Heart left ventricle (tissue), 16 donors: Measurements from ENCODE around the gene MNX1. TPM values are rescaled to one million over a fixed set of nuclear protein-coding genes. Genes with fewer than 3 reads are reported as not detected.

Source experiments
- ATAC-seq, 4 donors: fragments of 200-7000 bp; cut with Tn5 transposase; one replicate each; pipeline ENCODE4 v1.9.1; 2020 to 2022; ENCODE audit warnings: moderate library complexity in 4 of 4, mild to moderate bottlenecking in 3 of 4, moderate number of reproducible peaks in 1 of 4
- DNase-seq, 5 donors: peaks; one replicate each; pipeline ENCODE4 v3.0.0-alpha.2; 2020
- H3K27ac ChIP-seq, 12 donors: fragments of 200-600 bp; sonication (generic) in 4 of 12; one replicate each; pipeline versions ENCODE4 v1.5.0 to v1.8.0; 2016 to 2022; ENCODE audit warnings: mild to moderate bottlenecking in 2 of 12
- H3K27me3 ChIP-seq, 9 donors: fragments of 200-600 bp; sonication (generic) in 2 of 9; one replicate each; pipeline versions ENCODE4 v1.5.1 to v1.8.0; 2016 to 2022; ENCODE audit warnings: mild to moderate bottlenecking in 3 of 9
- H3K36me3 ChIP-seq, 9 donors: fragments of 200-600 bp; sonication (generic) in 2 of 9; one replicate each; pipeline versions ENCODE4 v1.5.0 to v1.8.0; 2018 to 2022; ENCODE audit warnings: mild to moderate bottlenecking in 2 of 9
- H3K4me1 ChIP-seq, 12 donors: fragments of 200-600 bp; sonication (generic) in 4 of 12; one replicate each; pipeline versions ENCODE4 v1.5.0 to v1.8.0; 2016 to 2022; ENCODE audit warnings: mild to moderate bottlenecking in 3 of 12
- H3K4me3 ChIP-seq, 12 donors: fragments of 200-600 bp; sonication (generic) in 4 of 12; one replicate each; pipeline versions ENCODE4 v1.5.0 to v1.8.0; 2017 to 2022; ENCODE audit warnings: mild to moderate bottlenecking in 9 of 12, moderate library complexity in 4 of 12
- H3K9me3 ChIP-seq, 12 donors: fragments of 200-600 bp; sonication (generic) in 4 of 12; one replicate each; pipeline versions ENCODE4 v1.5.0 to v1.8.0; 2016 to 2022; ENCODE audit warnings: mild to moderate bottlenecking in 1 of 12
- POLR2A ChIP-seq, 2 donors: fragments of 450-650 bp; IDR thresholded peaks; one replicate each; pipeline ENCODE4 v1.6.1; 2017; ENCODE audit warnings: antibody characterized with exemption in 2 of 2, mild to moderate bottlenecking in 2 of 2, moderate library complexity in 2 of 2
- WGBS, 4 donors: extraction: QIAGEN DNeasy Blood & Tissue Kit in 2 of 4; methylation state at CpG; one replicate each; pipeline versions ENCODE4 v1.1.5 to v1.1.7; 2013 to 2018; 5-methylcytosine and 5-hydroxymethylcytosine counted together
- intact Hi-C, 10 donors: fragments of 100-400 bp; cut with DNase I; formaldehyde crosslinking; loops; one replicate each; pipeline versions ENCODE4 v1.11.1 to v1.14.2; 2022
- polyA plus RNA-seq, 2 donors: library from polyadenylated mRNA; stranded (reverse); fragments of 200-250 nt; gene quantifications; one replicate each; pipeline ENCODE4 v1.2.3, GENCODE V29; 2013
- total RNA-seq, 9 donors: library from RNA; depleted of rRNA in 2 of 9; stranded (reverse); fragments of >200 nt in 2 of 9; fragmentation: NEBNext Ultra II Directional in 3 of 9; extraction: Animal tissue kit (Norgen Biotek cat#: 25700) in 3 of 9; gene quantifications; one replicate each; pipeline versions ENCODE4 v1.1.0 to v1.2.4, GENCODE V29; 2016 to 2023
- TF ChIP-seq, protein P1 (sequence below), 12 donors: fragments of 200-600 bp; sonication (generic) in 4 of 12; IDR thresholded peaks; one replicate each; pipeline versions ENCODE4 v1.5.0 to v1.8.0; 2018 to 2022; ENCODE audit warnings: antibody characterized with exemption in 12 of 12, mild to moderate bottlenecking in 5 of 12
- donor health status: ischemic (EF 13 %, LVEDD 7.1; RV severe dilation, severe dysfunction).
- donor health status: healthy with polysubstance abuse.
- donor health status: DM: no; HTN: yes; CAD: no.
- donor health status: DM: no; HTN: no; CAD: no.
- donor health status: ischemic (EF 25% LVEDD 6.9; RV normal size, moderate dysfunction).
- donor health status: ischemic (EF 25% LVEDD 5.7; RV mildly dilated, moderate dysfunction).
- donor health status: healthy.
- donor health status: DM: yes; HTN: yes; CAD: no.
- donor health status: ischemic (EF 35%, LVEDD 5.7; RV mildly dilated, moderate dysfunction).
- donor health status: nonischemic (EF 11% LVEDD 7.7; RV severe dilation, severe dysfunction).
- donor health status: DM: yes; HTN: yes; CAD: no.
- donor health status: PGD.
- donor health status: ischemic (EF 29% LVEDD 5.4; RV normal size, mild dysfunction).
- donor health status: nonischemic (EF 23%, LVEDD 6.1; RV moderate dilation, normal function).

The MNX1 gene
- total and polyA plus RNA-seq, 11 donors, result not detected

DNA sequence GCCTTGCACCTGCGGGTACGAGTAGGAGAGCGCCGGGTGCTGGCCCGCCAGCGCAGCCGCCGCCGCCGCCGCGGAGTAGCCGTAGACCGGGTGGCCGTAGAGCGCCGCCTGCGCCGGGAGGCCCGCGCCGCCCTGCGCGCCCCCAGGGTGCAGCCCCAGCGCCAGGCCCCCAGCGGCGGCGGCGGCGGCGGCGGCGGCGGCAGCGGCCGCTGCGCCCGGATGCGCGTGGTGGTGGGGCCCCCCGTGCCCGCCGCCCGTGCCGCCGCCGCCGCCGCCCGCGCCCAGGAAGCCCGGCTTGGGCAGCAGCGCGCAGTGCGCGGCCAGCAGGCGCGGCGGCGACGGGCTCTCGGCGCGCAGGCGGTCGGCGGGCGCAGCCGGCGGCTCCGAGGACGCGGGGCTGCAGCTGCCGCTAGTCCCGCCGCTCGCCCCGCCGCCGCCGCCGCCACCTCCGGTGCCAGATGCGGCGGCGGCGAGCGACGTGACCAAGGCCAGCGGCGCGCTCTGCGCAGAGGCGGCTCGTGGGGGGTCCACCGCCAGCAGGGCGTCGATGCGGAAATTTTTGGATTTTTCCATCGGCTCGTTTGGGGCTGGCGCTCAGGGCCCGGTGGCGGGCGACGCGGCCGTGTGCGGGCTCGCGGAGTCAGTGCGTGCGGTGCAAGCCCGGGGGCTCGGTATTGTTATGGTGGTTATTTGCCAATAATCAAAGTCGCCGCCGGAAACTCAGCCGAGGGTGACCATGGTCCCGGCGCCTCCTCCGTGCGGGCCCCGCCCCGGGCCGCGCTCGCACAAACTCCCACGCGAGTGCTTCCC lies 480 bp downstream of the MNX1 start:
- Histone ChIP-seq H3K27me3 (peaks cover 63 to 97% (median 92%) of the 10 kb centered on the region in 9 donors), H3K4me1 (peaks cover 0 to 32% (median 8%) of the 10 kb centered on the region in 12 donors), H3K36me3 (no peaks in the 10 kb centered on the region), H3K27ac (no peak overlapping the region), H3K4me3 (peak overlapping the region; percentile 39 to 67 (median 52)), H3K9me3 (no peaks in the 10 kb centered on the region)
- TF ChIP-seq POLR2A (IDR thresholded peaks at IDR 0.05), result no peak
- TF ChIP-seq, protein P1, sequence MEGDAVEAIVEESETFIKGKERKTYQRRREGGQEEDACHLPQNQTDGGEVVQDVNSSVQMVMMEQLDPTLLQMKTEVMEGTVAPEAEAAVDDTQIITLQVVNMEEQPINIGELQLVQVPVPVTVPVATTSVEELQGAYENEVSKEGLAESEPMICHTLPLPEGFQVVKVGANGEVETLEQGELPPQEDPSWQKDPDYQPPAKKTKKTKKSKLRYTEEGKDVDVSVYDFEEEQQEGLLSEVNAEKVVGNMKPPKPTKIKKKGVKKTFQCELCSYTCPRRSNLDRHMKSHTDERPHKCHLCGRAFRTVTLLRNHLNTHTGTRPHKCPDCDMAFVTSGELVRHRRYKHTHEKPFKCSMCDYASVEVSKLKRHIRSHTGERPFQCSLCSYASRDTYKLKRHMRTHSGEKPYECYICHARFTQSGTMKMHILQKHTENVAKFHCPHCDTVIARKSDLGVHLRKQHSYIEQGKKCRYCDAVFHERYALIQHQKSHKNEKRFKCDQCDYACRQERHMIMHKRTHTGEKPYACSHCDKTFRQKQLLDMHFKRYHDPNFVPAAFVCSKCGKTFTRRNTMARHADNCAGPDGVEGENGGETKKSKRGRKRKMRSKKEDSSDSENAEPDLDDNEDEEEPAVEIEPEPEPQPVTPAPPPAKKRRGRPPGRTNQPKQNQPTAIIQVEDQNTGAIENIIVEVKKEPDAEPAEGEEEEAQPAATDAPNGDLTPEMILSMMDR (IDR thresholded peaks at IDR 0.05), result no peak
- WGBS, 4 donors, result 0 to 1% (median 1%) methylated on average over 25 to 130 of the region's 130 CpGs
- no peak for DNase-seq
- ATAC-seq, result peak in 1 of 4 donors; percentile 35
- intact Hi-C loops, result no loop called here

DNA sequence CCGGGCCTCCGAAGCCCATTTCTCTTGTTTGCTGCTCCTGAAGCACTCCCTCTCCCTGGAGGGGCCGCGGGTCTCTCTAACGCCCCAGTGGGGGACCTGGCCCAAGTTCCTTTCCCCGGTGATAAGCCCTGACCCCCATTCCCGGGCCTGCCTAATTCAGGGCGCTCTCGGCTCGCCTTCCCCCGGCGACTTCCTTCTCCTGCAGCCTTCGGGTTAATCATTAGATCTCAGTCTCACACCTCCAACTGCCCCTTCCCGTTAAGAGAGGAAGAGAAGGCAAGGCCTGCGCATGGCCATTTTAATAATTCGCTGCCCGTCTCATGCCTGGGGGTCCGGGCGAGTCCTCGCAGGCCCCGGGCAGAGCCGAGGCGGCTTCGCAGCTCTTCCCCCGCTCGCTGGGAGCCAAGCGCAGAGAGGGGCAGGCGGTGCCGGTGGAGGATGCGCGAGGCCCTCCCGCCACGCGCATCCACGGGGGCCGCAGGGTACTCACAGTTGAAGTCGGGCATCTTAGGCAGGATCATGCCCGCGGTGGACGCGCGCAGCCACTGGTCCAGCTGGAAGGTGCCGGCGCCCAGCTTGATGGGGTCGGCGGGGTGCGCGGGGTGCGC lies 1.2 kb downstream of the MNX1 start:
- TF ChIP-seq POLR2A (IDR thresholded peaks at IDR 0.05), result no peak
- TF ChIP-seq, protein P1 (IDR thresholded peaks at IDR 0.05), result no peak
- WGBS, 4 donors, result 1 to 2% (median 1%) methylated on average over 43 to 49 of the region's 49 CpGs
- intact Hi-C loops, result no loop called here
- H3K36me3 ChIP-seq, result no peaks in the 10 kb centered on the region
- DNase-seq (no peak), ATAC-seq (no peak)
- H3K27ac ChIP-seq, result no peak overlapping the region
- H3K4me1 ChIP-seq, result peaks cover 0 to 39% (median 12%) of the 10 kb centered on the region in 12 donors
- H3K27me3 ChIP-seq, result peaks cover 68 to 97% (median 92%) of the 10 kb centered on the region in 9 donors
- H3K9me3 ChIP-seq, result no peaks in the 10 kb centered on the region
- H3K4me3 ChIP-seq, result peak overlapping the region in 1 of 12 donors; percentile 31

DNA sequence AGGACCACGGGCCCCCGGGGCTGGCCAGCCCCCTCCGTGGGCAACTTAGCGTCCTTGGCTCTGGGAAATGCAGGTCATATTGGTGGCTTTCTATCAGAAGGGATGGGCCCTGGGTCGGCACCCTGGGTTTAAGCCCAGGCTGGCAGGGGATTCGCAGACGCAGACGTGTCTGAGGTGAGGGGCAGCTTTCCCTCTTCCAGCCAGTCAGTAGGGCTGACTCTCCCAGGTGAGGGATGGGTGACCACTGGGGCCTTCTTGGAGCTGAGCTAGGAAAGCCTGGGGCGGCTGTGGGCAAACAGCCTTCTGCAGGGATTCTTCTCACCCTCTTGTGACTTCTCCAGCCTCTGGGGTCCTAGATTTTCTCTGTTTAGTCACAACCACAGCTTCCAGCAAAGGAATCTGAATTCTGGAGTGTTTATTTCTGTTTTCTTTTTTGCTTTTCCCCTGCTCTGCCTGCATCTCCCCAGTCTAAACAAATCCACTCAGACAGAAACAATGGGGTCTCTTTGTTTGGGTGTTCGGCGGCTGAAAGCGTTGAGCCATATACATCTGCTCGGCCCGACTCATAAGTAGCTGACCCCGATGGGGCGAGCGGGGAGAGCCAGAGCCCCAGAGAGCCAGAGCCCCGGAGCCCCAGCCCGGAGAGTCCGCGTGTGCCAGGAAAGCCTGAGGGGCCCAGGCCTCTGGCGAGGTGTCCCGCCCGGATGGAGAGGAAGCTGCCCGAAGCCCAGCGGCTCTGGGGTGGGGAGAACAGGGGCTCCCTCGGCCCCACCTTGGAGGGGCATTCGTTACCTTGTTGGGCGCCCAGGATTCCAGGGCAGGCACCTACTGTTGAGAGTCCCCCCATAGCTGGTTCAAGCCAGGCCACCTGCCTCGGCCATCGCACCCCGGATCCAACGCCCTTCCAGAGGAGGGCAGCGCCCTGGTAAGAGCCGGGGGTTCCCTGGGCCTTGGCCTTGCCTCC lies 2.0 kb downstream of the MNX1 start:
- Histone ChIP-seq H3K27me3 (peaks cover 71 to 97% (median 92%) of the 10 kb centered on the region in 9 donors), H3K4me1 (peaks cover 0 to 47% (median 18%) of the 10 kb centered on the region in 12 donors), H3K27ac (no peak overlapping the region), H3K4me3 (no peak overlapping the region), H3K9me3 (no peaks in the 10 kb centered on the region), H3K36me3 (no peaks in the 10 kb centered on the region)
- ATAC-seq, result no peak
- no peak for DNase-seq
- TF ChIP-seq, protein P1 (IDR thresholded peaks at IDR 0.05), result no peak
- no peak for TF ChIP-seq POLR2A (IDR thresholded peaks at IDR 0.05)
- WGBS, 4 donors, result 5 to 8% (median 6%) methylated on average over 25 to 35 of the region's 35 CpGs
- intact Hi-C loops, result no loop called here
